ENCODE data around the gene NPAS3.

The NPAS3 gene

GRCh38 chr14:33716921-33717320, 778.2 kb downstream of the NPAS3 start:
- Histone ChIP-seq H3K36me3 (ENCODE audit: low read depth) (no peaks in the 10 kb centered on the region), H3K27me3 (ENCODE audit: insufficient read depth, poor library complexity, severe bottlenecking) (no peaks in the 10 kb centered on the region), H3K9me3 (ENCODE audit: severe bottlenecking) (no peaks in the 10 kb centered on the region), H3K4me1 (ENCODE audit: insufficient read depth, poor library complexity, severe bottlenecking) (no peaks in the 10 kb centered on the region), H3K4me3 (ENCODE audit: severe bottlenecking) (no peak overlapping the region), H3K27ac (ENCODE audit: poor library complexity, severe bottlenecking) (no peak overlapping the region)
- no peak for ATAC-seq (ENCODE audit: low read depth)
- TF ChIP-seq, protein P1, sequence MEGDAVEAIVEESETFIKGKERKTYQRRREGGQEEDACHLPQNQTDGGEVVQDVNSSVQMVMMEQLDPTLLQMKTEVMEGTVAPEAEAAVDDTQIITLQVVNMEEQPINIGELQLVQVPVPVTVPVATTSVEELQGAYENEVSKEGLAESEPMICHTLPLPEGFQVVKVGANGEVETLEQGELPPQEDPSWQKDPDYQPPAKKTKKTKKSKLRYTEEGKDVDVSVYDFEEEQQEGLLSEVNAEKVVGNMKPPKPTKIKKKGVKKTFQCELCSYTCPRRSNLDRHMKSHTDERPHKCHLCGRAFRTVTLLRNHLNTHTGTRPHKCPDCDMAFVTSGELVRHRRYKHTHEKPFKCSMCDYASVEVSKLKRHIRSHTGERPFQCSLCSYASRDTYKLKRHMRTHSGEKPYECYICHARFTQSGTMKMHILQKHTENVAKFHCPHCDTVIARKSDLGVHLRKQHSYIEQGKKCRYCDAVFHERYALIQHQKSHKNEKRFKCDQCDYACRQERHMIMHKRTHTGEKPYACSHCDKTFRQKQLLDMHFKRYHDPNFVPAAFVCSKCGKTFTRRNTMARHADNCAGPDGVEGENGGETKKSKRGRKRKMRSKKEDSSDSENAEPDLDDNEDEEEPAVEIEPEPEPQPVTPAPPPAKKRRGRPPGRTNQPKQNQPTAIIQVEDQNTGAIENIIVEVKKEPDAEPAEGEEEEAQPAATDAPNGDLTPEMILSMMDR (IDR thresholded peaks at IDR 0.05; ENCODE audit: poor library complexity, severe bottlenecking): no peak
- DNase-seq (ENCODE audit: low spot score): no peak

GRCh38 chr14:33717866-33718265, 779.2 kb downstream of the NPAS3 start:
- H3K9me3 ChIP-seq (ENCODE audit: severe bottlenecking): no peaks in the 10 kb centered on the region
- DNase-seq (ENCODE audit: low spot score): no peak
- H3K4me1 ChIP-seq (ENCODE audit: insufficient read depth, poor library complexity, severe bottlenecking): no peaks in the 10 kb centered on the region
- ATAC-seq (ENCODE audit: low read depth): no peak
- H3K4me3 ChIP-seq (ENCODE audit: severe bottlenecking): no peak overlapping the region
- TF ChIP-seq, protein P1 (IDR thresholded peaks at IDR 0.05; ENCODE audit: poor library complexity, severe bottlenecking): no peak
- H3K27me3 ChIP-seq (ENCODE audit: insufficient read depth, poor library complexity, severe bottlenecking): no peaks in the 10 kb centered on the region
- H3K27ac ChIP-seq (ENCODE audit: poor library complexity, severe bottlenecking): no peak overlapping the region
- no peaks in the 10 kb centered on the region for H3K36me3 ChIP-seq (ENCODE audit: low read depth)

GRCh38 chr14:33720284-33720787, 781.7 kb downstream of the NPAS3 start:
- no peak overlapping the region for H3K4me3 ChIP-seq (ENCODE audit: severe bottlenecking)
- no peak for ATAC-seq (ENCODE audit: low read depth)
- no peaks in the 10 kb centered on the region for H3K36me3 ChIP-seq (ENCODE audit: low read depth)
- H3K27ac ChIP-seq (ENCODE audit: poor library complexity, severe bottlenecking): no peak overlapping the region
- H3K27me3 ChIP-seq (ENCODE audit: insufficient read depth, poor library complexity, severe bottlenecking): no peaks in the 10 kb centered on the region
- no peak for DNase-seq (ENCODE audit: low spot score)
- no peaks in the 10 kb centered on the region for H3K4me1 ChIP-seq (ENCODE audit: insufficient read depth, poor library complexity, severe bottlenecking)
- TF ChIP-seq, protein P1 (IDR thresholded peaks at IDR 0.05; ENCODE audit: poor library complexity, severe bottlenecking): no peak
- no peaks in the 10 kb centered on the region for H3K9me3 ChIP-seq (ENCODE audit: severe bottlenecking)

- TF ChIP-seq, protein P1 (IDR thresholded peaks at IDR 0.05; ENCODE audit: poor library complexity, severe bottlenecking): no peak
- no peak for DNase-seq (ENCODE audit: low spot score)
- no peak overlapping the region for H3K4me3 ChIP-seq (ENCODE audit: severe bottlenecking)
- H3K9me3 ChIP-seq (ENCODE audit: severe bottlenecking): no peaks in the 10 kb centered on the region
- no peaks in the 10 kb centered on the region for H3K36me3 ChIP-seq (ENCODE audit: low read depth)
- no peaks in the 10 kb centered on the region for H3K4me1 ChIP-seq (ENCODE audit: insufficient read depth, poor library complexity, severe bottlenecking)
- no peaks in the 10 kb centered on the region for H3K27me3 ChIP-seq (ENCODE audit: insufficient read depth, poor library complexity, severe bottlenecking)
- no peak for ATAC-seq (ENCODE audit: low read depth)
- no peak overlapping the region for H3K27ac ChIP-seq (ENCODE audit: poor library complexity, severe bottlenecking)
These were observed 788.0 kb downstream of the NPAS3 start for GRCh38 chr14:33726685-33727084.

GRCh38 chr14:33727606-33728005, 788.9 kb downstream of the NPAS3 start:
- no peak for DNase-seq (ENCODE audit: low spot score)
- Histone ChIP-seq H3K27me3 (ENCODE audit: insufficient read depth, poor library complexity, severe bottlenecking) (no peaks in the 10 kb centered on the region), H3K4me3 (ENCODE audit: severe bottlenecking) (no peak overlapping the region), H3K36me3 (ENCODE audit: low read depth) (no peaks in the 10 kb centered on the region), H3K9me3 (ENCODE audit: severe bottlenecking) (no peaks in the 10 kb centered on the region), H3K27ac (ENCODE audit: poor library complexity, severe bottlenecking) (no peak overlapping the region), H3K4me1 (ENCODE audit: insufficient read depth, poor library complexity, severe bottlenecking) (no peaks in the 10 kb centered on the region)
- ATAC-seq (ENCODE audit: low read depth): no peak
- TF ChIP-seq, protein P1 (IDR thresholded peaks at IDR 0.05; ENCODE audit: poor library complexity, severe bottlenecking): no peak
